Uterus (tissue), 2 donors: ENCODE data around the gene SULF2.

Source experiments
- CTCF ChIP-seq, 4 experiments: fragments of 200-600 bp in 2 of 4; fragments of 450-650 bp in 2 of 4; sonication (generic) in 2 of 4; IDR thresholded peaks; one replicate each; pipeline ENCODE4 v1.5.1; 2016 to 2019; ENCODE audit warnings: antibody characterized with exemption in 4 of 4, mild to moderate bottlenecking in 2 of 4, moderate library complexity in 1 of 4
- POLR2A ChIP-seq, 2 donors: fragments of 450-650 bp; IDR thresholded peaks; one replicate each; pipeline ENCODE4 v1.6.1; 2016; ENCODE audit warnings: antibody characterized with exemption in 2 of 2, mild to moderate bottlenecking in 1 of 2, moderate library complexity in 1 of 2

DNA sequence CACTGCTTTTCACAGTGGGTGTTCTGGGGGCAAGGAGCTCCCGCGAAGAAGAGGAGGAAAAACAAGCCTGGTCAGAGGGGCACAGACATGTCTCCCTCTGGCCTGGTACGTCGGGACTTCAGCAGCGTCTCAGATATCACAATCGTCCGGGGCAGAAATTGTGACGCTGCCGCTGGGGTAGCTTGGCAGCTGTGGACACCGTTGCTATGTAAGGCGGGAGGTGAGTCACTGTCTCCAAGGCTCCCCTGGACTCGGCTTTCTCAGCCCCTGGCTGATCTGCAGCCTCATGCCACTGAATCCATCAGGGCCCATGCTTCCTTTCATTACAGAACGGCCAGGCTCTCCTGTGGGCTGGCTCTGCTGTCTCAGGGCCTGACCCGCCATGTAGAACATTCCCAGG is 98.7 kb downstream of the SULF2 start:
- TF ChIP-seq CTCF (IDR thresholded peaks at IDR 0.05) = no peak
- TF ChIP-seq POLR2A (IDR thresholded peaks at IDR 0.05) = no peak
